ENCODE results near the gene DIS3L2.

The DIS3L2 gene

DNA sequence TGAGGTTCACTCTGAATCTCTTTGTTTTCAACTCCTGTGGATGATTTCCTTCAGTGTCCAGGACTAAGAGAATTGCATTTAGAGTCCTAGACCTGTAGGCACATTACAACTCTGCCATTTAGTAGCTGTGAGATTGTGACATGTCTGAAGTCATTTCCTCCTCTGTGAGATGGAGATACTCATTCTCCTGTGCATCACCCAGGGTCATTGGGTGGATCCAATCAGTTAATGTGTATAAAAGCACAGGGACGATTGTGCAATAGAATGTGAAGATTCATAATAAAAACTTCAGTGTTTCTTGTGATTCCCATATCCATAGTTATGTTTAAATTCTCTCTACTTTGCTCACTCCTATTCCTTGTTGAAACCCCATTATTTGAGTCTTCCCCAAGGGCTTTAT is 113.6 kb downstream of the DIS3L2 start:
- DNase-seq (ENCODE audit: extremely low spot score) = no peak
- CTCF ChIA-PET = interaction anchor here (1.0 kb wide), 1 partner anchor 174 kb away, joined by 3 read pairs; no protein-coding TSS in a partner anchor
- POLR2A ChIA-PET = no interaction called here
- TF ChIP-seq, protein P1, sequence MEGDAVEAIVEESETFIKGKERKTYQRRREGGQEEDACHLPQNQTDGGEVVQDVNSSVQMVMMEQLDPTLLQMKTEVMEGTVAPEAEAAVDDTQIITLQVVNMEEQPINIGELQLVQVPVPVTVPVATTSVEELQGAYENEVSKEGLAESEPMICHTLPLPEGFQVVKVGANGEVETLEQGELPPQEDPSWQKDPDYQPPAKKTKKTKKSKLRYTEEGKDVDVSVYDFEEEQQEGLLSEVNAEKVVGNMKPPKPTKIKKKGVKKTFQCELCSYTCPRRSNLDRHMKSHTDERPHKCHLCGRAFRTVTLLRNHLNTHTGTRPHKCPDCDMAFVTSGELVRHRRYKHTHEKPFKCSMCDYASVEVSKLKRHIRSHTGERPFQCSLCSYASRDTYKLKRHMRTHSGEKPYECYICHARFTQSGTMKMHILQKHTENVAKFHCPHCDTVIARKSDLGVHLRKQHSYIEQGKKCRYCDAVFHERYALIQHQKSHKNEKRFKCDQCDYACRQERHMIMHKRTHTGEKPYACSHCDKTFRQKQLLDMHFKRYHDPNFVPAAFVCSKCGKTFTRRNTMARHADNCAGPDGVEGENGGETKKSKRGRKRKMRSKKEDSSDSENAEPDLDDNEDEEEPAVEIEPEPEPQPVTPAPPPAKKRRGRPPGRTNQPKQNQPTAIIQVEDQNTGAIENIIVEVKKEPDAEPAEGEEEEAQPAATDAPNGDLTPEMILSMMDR (IDR thresholded peaks at IDR 0.05; ENCODE audit: control extremely low read depth, extremely low read depth, low read depth, missing control alignments) = no peak

DNA sequence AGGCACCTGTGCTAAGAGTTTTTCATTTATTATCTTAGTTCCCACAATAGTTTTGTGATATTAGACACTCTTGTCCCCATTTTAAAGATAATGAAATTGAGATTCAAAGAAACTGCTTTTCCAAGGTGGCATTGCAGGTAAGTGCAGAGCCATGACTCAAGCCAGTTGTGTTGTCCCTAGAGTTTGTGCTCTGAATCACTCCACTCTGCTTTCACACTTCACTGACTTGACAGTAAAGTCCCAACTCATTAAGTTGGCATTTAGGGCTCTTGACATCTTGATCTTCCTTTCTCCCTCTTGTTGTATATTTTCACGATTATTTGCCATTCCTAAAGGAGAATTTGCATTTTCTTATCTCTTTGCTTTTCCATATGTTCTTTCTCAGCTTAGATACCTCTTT is 114.3 kb downstream of the DIS3L2 start:
- TF ChIP-seq, protein P1 (IDR thresholded peaks at IDR 0.05; ENCODE audit: control extremely low read depth, extremely low read depth, low read depth, missing control alignments) = no peak
- ChIA-PET POLR2A (no interaction called here), CTCF (no interaction called here)
- DNase-seq (ENCODE audit: extremely low spot score) = no peak

DNA sequence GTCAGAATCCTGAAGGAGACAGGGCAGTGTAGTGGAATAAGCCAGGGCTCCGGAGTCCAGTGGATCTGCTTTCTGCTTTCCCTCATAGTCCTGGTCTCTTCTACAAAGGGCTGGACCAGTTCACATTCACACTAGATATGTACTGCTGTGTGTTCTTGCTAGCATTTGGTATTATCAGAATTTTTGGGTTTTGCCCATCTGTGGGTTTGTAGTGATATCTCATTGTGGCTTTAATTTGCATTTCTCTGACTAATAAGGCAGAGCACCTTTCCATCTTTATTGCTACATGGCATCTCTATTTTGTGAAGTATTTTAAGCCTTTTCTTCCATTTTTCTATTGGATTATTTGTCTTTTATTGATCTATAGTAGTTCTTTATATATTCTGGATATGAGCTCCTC is 114.8 kb downstream of the DIS3L2 start:
- DNase-seq (ENCODE audit: extremely low spot score) = no peak
- ChIA-PET POLR2A (no interaction called here), CTCF (no interaction called here)
- TF ChIP-seq, protein P1 (IDR thresholded peaks at IDR 0.05; ENCODE audit: control extremely low read depth, extremely low read depth, low read depth, missing control alignments) = no peak

DNA sequence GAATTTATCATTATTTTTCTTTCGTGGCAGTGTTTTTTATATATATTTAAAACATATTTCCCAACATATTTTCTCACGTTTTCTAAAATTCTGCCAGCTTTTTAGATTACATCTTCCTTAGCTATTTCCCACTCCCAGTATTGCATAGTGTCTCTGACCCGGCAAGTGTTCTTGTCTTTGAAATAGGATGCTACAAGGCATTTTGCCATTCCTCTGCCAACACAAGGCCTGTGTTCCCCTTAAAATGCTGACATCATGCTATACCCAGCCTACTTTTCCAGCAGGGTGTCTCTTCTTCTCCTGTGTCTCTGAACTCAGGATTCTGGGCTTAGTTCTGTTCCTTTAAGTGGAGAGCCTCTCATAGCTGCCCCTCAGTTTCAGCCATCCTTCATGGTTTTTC is 115.2 kb downstream of the DIS3L2 start:
- ChIA-PET CTCF (no interaction called here), POLR2A (no interaction called here)
- TF ChIP-seq, protein P1 (IDR thresholded peaks at IDR 0.05; ENCODE audit: control extremely low read depth, extremely low read depth, low read depth, missing control alignments) = no peak

DNA sequence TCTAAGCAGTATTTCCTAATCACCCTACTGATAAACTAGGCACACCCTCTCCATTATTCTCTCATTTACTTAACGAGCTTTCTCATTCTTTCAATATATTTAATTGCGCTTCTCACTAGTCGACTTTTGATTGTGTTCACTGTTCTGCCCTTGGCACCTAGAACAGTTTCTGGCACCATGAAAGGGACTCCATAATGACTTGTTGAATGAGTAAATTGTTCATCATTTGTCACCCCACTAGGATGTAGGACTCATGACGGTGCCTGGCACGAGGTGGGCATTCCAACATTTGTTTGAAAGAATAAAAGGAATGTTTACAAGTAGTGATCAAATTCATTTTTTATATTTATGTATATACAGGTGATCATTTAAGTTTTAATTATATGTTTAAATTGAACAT is 123.7 kb downstream of the DIS3L2 start:
- TF ChIP-seq, protein P1 (IDR thresholded peaks at IDR 0.05; ENCODE audit: control extremely low read depth, extremely low read depth, low read depth, missing control alignments) = no peak
- POLR2A ChIA-PET = no interaction called here
- CTCF ChIA-PET = no interaction called here
- DNase-seq (ENCODE audit: extremely low spot score) = no peak

More for the DNA sequence above, 115.2 kb downstream of the DIS3L2 start:
- no peak for DNase-seq (ENCODE audit: extremely low spot score)

DNA sequence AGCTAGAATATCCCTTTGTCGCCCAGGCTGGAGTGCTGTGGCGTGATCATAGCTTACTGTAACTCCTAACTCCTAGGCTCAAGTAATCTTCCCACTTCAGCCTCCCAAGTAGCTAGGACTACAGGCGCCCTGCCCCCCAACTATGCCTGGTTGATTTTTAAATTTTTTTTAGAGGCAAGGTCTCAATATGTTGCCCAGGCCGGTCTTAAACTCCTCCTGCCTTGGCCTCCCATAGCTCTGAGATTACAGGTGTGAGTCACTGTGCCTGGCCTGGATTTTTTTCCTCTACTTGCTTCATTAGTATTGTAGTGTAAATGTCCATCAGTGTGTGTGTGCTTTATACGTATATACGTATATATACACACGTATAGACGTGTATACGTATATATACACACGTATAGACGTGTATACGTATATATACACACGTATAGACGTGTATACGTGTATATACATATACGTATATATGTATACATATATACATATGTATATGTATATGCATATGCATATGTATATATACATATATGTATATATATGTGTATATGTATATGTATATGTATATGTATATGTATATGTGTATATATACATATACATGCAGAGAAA is 124.4 kb downstream of the DIS3L2 start:
- no peak for DNase-seq (ENCODE audit: extremely low spot score)
- ChIA-PET POLR2A (no interaction called here), CTCF (no interaction called here)
- TF ChIP-seq, protein P1 (IDR thresholded peaks at IDR 0.05; ENCODE audit: control extremely low read depth, extremely low read depth, low read depth, missing control alignments) = no peak

DNA sequence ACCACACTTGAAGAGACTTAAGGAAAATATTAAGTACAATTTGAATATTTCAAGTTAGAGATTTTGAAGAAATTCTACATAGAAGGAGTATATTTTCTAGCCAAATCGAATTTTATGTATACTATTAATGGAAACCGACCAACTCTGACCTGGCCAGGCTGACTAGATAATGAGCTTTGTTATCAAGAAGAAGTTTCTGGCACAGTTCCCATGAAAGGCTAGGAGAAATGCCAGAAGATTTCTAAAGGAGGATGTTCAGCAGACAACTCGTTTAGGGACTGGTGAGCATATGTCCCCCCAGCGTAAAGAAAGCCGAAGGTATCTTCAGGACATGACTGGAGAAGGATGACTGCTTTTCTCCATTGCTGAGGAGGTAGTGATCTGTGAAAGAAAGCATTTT is 127.3 kb downstream of the DIS3L2 start:
- POLR2A ChIA-PET = no interaction called here
- TF ChIP-seq, protein P1 (IDR thresholded peaks at IDR 0.05; ENCODE audit: control extremely low read depth, extremely low read depth, low read depth, missing control alignments) = no peak
- CTCF ChIA-PET = no interaction called here
- no peak for DNase-seq (ENCODE audit: extremely low spot score)
